Trophoblast cell (in vitro differentiated cells and primary cell): ENCODE data around the gene GID8.
A peak's percentile ranks its signal among the peaks of the same experiment; 100 is the strongest.

Source experiments
- DNase-seq, 2 donors: peaks; one replicate each; pipeline ENCODE4 v3.0.0-alpha.2; 2016
- H2AFZ ChIP-seq: 2 replicates; pipeline ENCODE4 v1.6.1; 2013; ENCODE audit warnings: low read length, moderate library complexity, mild to moderate bottlenecking; ENCODE audit not compliant: insufficient read depth, poor library complexity
- H2AK5ac ChIP-seq: 2 replicates; pipeline ENCODE4 v1.6.1; 2013; ENCODE audit warnings: mild to moderate bottlenecking, low read length
- H2BK120ac ChIP-seq: 2 replicates; pipeline ENCODE4 v1.6.1; 2013; ENCODE audit warnings: low read length, mild to moderate bottlenecking, moderate library complexity; ENCODE audit not compliant: insufficient read depth, poor library complexity
- H2BK12ac ChIP-seq: 2 replicates; pipeline ENCODE4 v1.6.1; 2013; ENCODE audit warnings: mild to moderate bottlenecking, low read length, moderate library complexity
- H2BK5ac ChIP-seq: 2 replicates; pipeline ENCODE4 v1.6.1; 2013; ENCODE audit warnings: low read length, low read depth, moderate library complexity, mild to moderate bottlenecking; ENCODE audit not compliant: poor library complexity
- H3K14ac ChIP-seq: 2 replicates; pipeline ENCODE4 v1.6.1; 2013; ENCODE audit warnings: mild to moderate bottlenecking, low read length
- H3K18ac ChIP-seq: 2 replicates; pipeline ENCODE4 v1.6.1; 2013; ENCODE audit warnings: mild to moderate bottlenecking, low read length
- H3K23ac ChIP-seq: 2 replicates; pipeline ENCODE4 v1.6.1; 2013; ENCODE audit warnings: low read length
- H3K27ac ChIP-seq: 2 replicates; pipeline ENCODE4 v1.5.1; 2013; ENCODE audit warnings: low read depth, mild to moderate bottlenecking, inconsistent platforms, low read length, moderate library complexity
- H3K27me3 ChIP-seq: 2 replicates; pipeline ENCODE4 v1.6.1; 2013; ENCODE audit warnings: inconsistent platforms, mild to moderate bottlenecking, low read length, moderate library complexity; ENCODE audit not compliant: insufficient read depth
- H3K36me3 ChIP-seq, 2 experiments: 1 replicate in 1 of 2; 2 replicates in 1 of 2; pipeline ENCODE4 v1.6.1; 2013; ENCODE audit warnings: low read length in 2 of 2, mild to moderate bottlenecking in 2 of 2, moderate library complexity in 1 of 2; ENCODE audit not compliant: insufficient read depth in 2 of 2, control insufficient read depth in 1 of 2
- H3K4ac ChIP-seq: 2 replicates; pipeline ENCODE4 v1.6.1; 2013; ENCODE audit warnings: low read depth, mild to moderate bottlenecking, low read length, moderate library complexity
- H3K4me1 ChIP-seq, 2 experiments: 1 replicate in 1 of 2; 2 replicates in 1 of 2; pipeline ENCODE4 v1.6.1; 2013; ENCODE audit warnings: low read length in 2 of 2, mild to moderate bottlenecking in 2 of 2, moderate library complexity in 1 of 2; ENCODE audit not compliant: insufficient read depth in 2 of 2, control insufficient read depth in 1 of 2
- H3K4me2 ChIP-seq: 2 replicates; pipeline ENCODE4 v1.6.1; 2013; ENCODE audit warnings: inconsistent platforms, mild to moderate bottlenecking, low read length, moderate library complexity
- H3K4me3 ChIP-seq: 2 replicates; pipeline ENCODE4 v1.5.1; 2013; ENCODE audit warnings: mild to moderate bottlenecking, low read depth, low read length, inconsistent platforms
- H3K79me1 ChIP-seq: one replicate; pipeline ENCODE4 v1.6.1; 2013; ENCODE audit warnings: low read length
- H3K79me2 ChIP-seq: 2 replicates; pipeline ENCODE4 v1.6.1; 2013; ENCODE audit warnings: low read length, mild to moderate bottlenecking; ENCODE audit not compliant: control insufficient read depth, insufficient read depth, poor library complexity
- H3K9ac ChIP-seq: 2 replicates; pipeline ENCODE4 v1.6.1; 2013; ENCODE audit warnings: mild to moderate bottlenecking, low read length
- H3K9me3 ChIP-seq: 2 replicates; pipeline ENCODE4 v1.6.1; 2013; ENCODE audit warnings: low read depth, mild to moderate bottlenecking, control low read depth, inconsistent platforms, low read length; ENCODE audit not compliant: insufficient read depth
- H4K12ac ChIP-seq: 2 replicates; pipeline ENCODE4 v1.6.1; 2013; ENCODE audit warnings: low read depth, mild to moderate bottlenecking, low read length, moderate library complexity
- H4K8ac ChIP-seq: 2 replicates; pipeline ENCODE4 v1.6.1; 2013; ENCODE audit warnings: low read depth, mild to moderate bottlenecking, low read length, moderate library complexity
- H4K91ac ChIP-seq: one replicate; pipeline ENCODE4 v1.6.1; 2013; ENCODE audit warnings: low read depth, mild to moderate bottlenecking, low read length, moderate library complexity
- WGBS: extraction: QIAGEN DNeasy Blood & Tissue Kit; methylation state at CpG from one replicate; pipeline ENCODE4 v1.1.7; 2013; ENCODE audit warnings: missing lambda C conversion rate; ENCODE audit not compliant: insufficient read length, insufficient coverage; ENCODE audit errors: extremely low coverage; 5-methylcytosine and 5-hydroxymethylcytosine counted together

Gene GID8

GRCh38 chr20:62979876-62980373 lies 42.0 kb downstream of the GID8 start:
- WGBS: no CpG with 5 or more reads among the region's 19 CpGs

GRCh38 chr20:62980380-62980960 lies 42.5 kb downstream of the GID8 start:
- H3K14ac ChIP-seq: no peak overlapping the region
- H3K27ac ChIP-seq: no peak overlapping the region
- H3K4me1 ChIP-seq: no peaks in the 10 kb centered on the region
- no peaks in the 10 kb centered on the region for H3K79me1 ChIP-seq
- H3K23ac ChIP-seq: no peak overlapping the region
- H3K9ac ChIP-seq: no peak overlapping the region
- no peak overlapping the region for H3K4ac ChIP-seq
- H2AK5ac ChIP-seq: no peak overlapping the region
- H3K18ac ChIP-seq: no peak overlapping the region
- no peaks in the 10 kb centered on the region for H3K79me2 ChIP-seq
- H3K9me3 ChIP-seq: no peaks in the 10 kb centered on the region
- no peak overlapping the region for H3K4me2 ChIP-seq
- no peaks in the 10 kb centered on the region for H3K36me3 ChIP-seq
- no peak overlapping the region for H4K8ac ChIP-seq
- H3K4me3 ChIP-seq: no peak overlapping the region
- no peak overlapping the region for H2BK5ac ChIP-seq
- H4K91ac ChIP-seq: no peak overlapping the region
- H2BK120ac ChIP-seq: no peak overlapping the region
- H3K27me3 ChIP-seq: peaks cover 3% of the 10 kb centered on the region
- no peak overlapping the region for H4K12ac ChIP-seq
- no peak for DNase-seq
- WGBS: no CpG with 5 or more reads among the region's 19 CpGs
- H2BK12ac ChIP-seq: no peak overlapping the region
- no peak overlapping the region for H2AFZ ChIP-seq

More at GRCh38 chr20:62979876-62980373, 42.0 kb downstream of the GID8 start:
- peaks cover 2% of the 10 kb centered on the region for H3K9me3 ChIP-seq
- no peak overlapping the region for H4K12ac ChIP-seq
- H3K4me2 ChIP-seq: no peak overlapping the region
- no peak overlapping the region for H3K14ac ChIP-seq
- H2BK12ac ChIP-seq: no peak overlapping the region
- H3K27me3 ChIP-seq: peaks cover 7% of the 10 kb centered on the region
- H3K27ac ChIP-seq: no peak overlapping the region
- no peak overlapping the region for H2AFZ ChIP-seq
- H2BK120ac ChIP-seq: no peak overlapping the region
- H3K9ac ChIP-seq: no peak overlapping the region
- H2AK5ac ChIP-seq: no peak overlapping the region
- H4K91ac ChIP-seq: no peak overlapping the region
- H3K4me1 ChIP-seq: no peaks in the 10 kb centered on the region
- no peak overlapping the region for H3K23ac ChIP-seq
- no peaks in the 10 kb centered on the region for H3K36me3 ChIP-seq
- H2BK5ac ChIP-seq: no peak overlapping the region
- no peaks in the 10 kb centered on the region for H3K79me1 ChIP-seq
- no peaks in the 10 kb centered on the region for H3K79me2 ChIP-seq
- H3K4ac ChIP-seq: no peak overlapping the region
- no peak overlapping the region for H4K8ac ChIP-seq
- no peak overlapping the region for H3K18ac ChIP-seq
- H3K4me3 ChIP-seq: no peak overlapping the region
- no peak for DNase-seq

- peak in 1 of 2 donors; percentile 28 for DNase-seq
- H3K4me3 ChIP-seq: no peak overlapping the region
- H2AK5ac ChIP-seq: no peak overlapping the region
- no peaks in the 10 kb centered on the region for H3K9me3 ChIP-seq
- H2BK120ac ChIP-seq: no peak overlapping the region
- no peaks in the 10 kb centered on the region for H3K79me1 ChIP-seq
- H3K27ac ChIP-seq: no peak overlapping the region
- no CpG with 5 or more reads among the region's 28 CpGs for WGBS
- no peaks in the 10 kb centered on the region for H3K36me3 ChIP-seq
- no peak overlapping the region for H3K23ac ChIP-seq
- H3K79me2 ChIP-seq: no peaks in the 10 kb centered on the region
- H2BK5ac ChIP-seq: no peak overlapping the region
- H3K27me3 ChIP-seq: peaks cover 3% of the 10 kb centered on the region
- no peak overlapping the region for H2AFZ ChIP-seq
- no peak overlapping the region for H3K14ac ChIP-seq
- no peak overlapping the region for H4K12ac ChIP-seq
- H4K8ac ChIP-seq: no peak overlapping the region
- no peak overlapping the region for H2BK12ac ChIP-seq
- H3K9ac ChIP-seq: no peak overlapping the region
- H3K4me2 ChIP-seq: no peak overlapping the region
- H3K18ac ChIP-seq: no peak overlapping the region
- H3K4ac ChIP-seq: no peak overlapping the region
- H3K4me1 ChIP-seq: no peaks in the 10 kb centered on the region
- no peak overlapping the region for H4K91ac ChIP-seq
Measured at GRCh38 chr20:62980970-62981369, 43.0 kb downstream of the GID8 start.

- Histone ChIP-seq H2BK12ac (no peak overlapping the region), H3K27me3 (peaks cover 3% of the 10 kb centered on the region), H3K4me1 (no peaks in the 10 kb centered on the region), H3K14ac (no peak overlapping the region), H2AK5ac (no peak overlapping the region), H3K79me2 (no peaks in the 10 kb centered on the region), H3K36me3 (no peaks in the 10 kb centered on the region), H3K23ac (no peak overlapping the region), H2BK120ac (no peak overlapping the region), H2AFZ (no peak overlapping the region), H2BK5ac (no peak overlapping the region), H3K4ac (no peak overlapping the region), H3K9ac (no peak overlapping the region), H3K79me1 (no peaks in the 10 kb centered on the region), H3K4me3 (no peak overlapping the region), H3K18ac (no peak overlapping the region), H4K12ac (no peak overlapping the region), H3K4me2 (no peak overlapping the region), H3K9me3 (no peaks in the 10 kb centered on the region), H3K27ac (no peak overlapping the region), H4K8ac (no peak overlapping the region), H4K91ac (no peak overlapping the region)
- no CpG with 5 or more reads among the region's 21 CpGs for WGBS
- DNase-seq: no peak
Measured at GRCh38 chr20:62982124-62983075, 44.5 kb downstream of the GID8 start.
